ELF-1 (cell line): Measurements from ENCODE around the gene NPY4R.
"Not testable (repeated sequence)": the region's sequence is repeated elsewhere in the genome, so short reads cannot be mapped to it uniquely, and the experiment has no call there.

Experiments
- DNase-seq: peaks from one replicate; pipeline ENCODE4 v3.0.0-alpha.2; 2016; ENCODE audit warnings: low read depth, low spot score

The NPY4R gene

DNA sequence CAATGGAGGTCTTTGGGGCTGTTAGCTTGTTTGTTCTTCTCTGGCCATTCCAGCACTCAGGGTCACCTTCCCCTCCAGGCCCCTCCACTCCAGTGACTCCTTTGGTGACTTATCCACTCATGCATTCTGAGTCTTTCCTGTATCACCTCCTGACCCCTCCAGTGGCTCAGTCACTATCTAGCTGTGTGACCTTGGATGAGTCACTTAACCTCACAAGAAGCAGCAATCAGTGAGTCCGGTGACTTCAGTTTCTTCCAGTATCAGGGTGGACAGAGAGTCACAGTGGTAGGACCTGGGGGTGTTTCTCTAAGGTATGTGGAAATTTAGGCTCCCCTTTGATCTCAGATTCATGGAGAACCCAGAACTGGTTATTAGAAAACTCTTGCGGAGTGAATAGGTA is 9.8 kb downstream of the NPY4R start:
- DNase-seq, result not testable (repeated sequence)

DNA sequence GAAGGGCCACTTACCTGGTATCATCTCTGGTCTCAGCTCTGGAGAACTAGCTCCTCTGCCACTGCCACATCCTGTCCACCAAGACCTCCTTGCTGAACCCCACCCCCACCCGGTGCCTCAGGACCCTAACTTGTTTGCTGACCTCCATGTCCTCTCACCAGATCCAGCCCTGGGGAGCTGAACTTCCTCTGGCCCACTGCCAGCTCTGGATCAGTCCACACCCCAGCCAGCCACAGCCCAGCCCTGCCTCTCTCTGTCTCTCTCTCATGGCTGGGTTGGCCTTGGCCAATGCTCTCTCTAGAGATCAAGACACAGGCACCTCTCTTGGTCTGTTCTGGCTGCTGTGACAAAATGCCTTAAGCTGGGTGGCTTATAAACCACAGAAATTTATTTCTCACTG is 14.4 kb downstream of the NPY4R start:
- not testable (repeated sequence) for DNase-seq

DNA sequence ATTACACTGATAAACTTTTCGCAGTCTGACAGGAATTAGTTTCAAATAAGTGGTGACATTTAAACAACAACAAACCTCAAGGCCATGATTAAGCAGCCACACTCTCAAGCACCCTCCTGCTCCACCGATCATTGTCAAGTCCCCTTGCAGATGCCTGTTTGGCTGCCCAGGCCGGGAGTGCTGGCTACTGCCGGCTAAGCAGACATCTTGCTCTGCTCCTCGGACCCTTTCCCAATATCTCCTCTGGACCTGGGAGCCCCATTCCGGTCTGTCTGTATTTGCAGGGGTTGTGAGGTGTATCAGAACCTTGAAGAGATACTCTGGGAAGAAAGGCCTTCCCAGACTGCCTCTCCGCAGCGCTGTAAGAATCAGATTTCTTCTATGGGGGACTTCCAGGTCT is 14.9 kb downstream of the NPY4R start:
- DNase-seq, result not testable (repeated sequence)

DNA sequence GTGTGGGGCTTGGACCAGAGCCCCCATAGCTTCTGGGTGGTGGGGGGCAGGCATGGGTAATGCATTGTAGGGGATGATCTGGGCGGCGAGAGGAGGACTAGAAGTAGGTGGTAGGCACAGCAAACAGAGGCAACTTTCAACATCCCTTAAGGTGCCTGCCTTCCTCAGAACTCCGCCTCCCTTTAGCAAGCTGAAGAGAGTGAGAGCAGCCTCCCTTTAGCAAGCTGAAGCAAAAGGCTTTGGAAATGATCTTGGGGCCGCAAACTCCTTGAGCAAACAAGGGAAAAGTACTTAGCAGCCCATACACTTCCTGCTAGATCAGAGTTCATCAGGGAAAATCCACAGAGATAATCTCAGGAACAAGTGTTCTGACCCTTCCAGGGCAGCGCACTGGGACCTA is 18.3 kb downstream of the NPY4R start:
- not testable (repeated sequence) for DNase-seq

DNA sequence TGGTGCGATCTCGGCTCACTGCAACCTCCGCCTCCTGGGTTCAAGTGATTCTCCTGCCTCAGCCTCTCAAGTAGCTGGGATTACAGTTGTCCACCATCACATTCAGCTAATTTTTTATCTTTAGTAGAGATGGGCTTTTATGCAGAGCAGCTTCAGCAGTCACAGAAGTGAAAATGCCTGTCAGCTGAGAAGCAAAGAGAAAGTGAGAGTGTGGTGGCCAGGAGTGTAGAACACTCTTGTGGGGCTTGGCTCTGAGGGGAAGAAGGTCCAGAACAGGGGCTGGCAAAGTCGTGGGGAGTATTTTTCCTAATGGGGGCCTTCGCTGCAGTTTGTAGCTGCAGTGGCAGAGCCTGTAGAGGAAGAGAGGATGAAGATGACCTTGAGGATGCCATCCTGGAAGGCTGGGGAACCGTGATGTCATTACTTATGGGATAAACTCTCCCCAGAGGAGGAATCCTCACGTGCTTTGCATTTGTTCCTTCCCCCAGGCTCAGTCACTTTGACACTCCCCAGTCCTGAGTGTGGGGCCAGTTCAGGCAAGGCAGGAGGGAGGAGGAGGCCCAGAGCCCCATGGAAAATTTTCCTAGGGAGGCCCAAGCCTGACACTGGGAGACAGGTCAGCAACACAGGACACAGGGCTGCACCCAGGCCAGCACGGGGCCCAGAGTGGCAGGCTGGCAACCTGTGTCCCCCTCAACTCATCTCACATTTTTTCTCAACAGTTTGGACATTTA is 20.2 kb downstream of the NPY4R start:
- not testable (repeated sequence) for DNase-seq

DNA sequence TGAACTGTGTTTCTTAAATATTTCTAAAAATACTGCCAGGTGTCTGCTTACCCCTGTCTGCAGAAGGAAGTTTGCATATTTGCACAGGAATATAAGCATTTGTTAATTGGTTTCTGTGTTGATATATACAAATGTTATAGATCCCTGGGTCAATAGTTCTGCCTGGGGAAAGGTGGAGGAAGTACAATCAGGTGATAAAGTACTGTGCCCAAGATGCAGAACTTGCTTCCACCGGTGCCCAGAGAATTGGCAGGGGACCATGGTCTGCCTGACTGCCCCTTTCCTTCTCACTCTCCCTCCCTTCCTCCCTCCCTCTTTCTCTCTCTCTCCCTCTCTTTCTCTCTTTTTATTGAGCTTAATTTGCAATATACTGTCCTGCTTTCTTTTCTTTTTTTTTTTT is 22.3 kb downstream of the NPY4R start:
- not testable (repeated sequence) for DNase-seq

DNA sequence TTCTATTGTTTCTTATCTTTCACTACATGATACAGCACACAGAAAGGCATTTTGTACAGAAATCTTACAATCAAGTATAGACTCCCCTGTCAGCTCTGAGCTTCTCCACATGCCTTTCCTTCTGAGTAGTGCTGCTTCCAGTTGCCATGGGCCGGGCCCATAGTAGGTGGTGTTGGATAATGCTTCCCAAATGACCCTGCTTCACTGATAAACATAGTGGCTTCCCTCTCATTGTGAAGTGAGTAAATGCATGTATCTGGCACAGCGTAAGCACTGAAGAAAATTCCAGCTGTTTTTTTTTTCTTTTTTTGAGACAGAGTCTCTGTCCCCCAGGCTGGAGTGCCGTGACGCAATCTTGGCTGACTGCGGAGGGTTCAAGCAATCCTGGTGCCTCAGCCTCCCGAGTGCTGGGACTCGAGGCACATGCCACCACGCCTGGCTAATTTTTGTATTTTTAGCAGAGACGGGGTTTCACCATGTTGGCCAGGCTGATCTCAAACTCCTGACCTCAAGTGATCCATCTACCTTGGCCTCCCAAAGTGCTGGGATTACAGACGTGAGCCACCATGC is 23.0 kb downstream of the NPY4R start:
- DNase-seq, result not testable (repeated sequence)

DNA sequence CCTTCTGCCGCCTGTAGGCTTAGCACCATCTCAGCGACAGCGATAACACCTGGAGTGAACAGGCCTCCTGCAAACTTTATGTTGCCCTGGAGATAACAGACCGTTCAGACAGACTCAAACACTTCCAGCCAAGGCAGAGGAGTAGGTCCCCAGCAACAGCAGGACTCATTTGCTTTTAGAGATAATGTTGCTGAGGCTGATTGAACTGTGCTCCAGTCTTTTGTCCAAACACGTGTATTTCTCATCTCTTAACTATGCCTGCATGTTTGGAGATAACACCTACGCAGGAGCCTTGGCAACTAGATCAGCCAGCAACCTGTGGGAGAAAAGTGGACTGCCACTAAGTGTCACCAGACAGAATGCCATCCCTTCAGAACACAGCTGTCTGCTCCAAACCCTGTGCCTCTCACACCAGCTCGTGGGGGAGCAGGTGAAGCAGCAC is 23.9 kb downstream of the NPY4R start:
- peak; percentile 8 for DNase-seq

DNA sequence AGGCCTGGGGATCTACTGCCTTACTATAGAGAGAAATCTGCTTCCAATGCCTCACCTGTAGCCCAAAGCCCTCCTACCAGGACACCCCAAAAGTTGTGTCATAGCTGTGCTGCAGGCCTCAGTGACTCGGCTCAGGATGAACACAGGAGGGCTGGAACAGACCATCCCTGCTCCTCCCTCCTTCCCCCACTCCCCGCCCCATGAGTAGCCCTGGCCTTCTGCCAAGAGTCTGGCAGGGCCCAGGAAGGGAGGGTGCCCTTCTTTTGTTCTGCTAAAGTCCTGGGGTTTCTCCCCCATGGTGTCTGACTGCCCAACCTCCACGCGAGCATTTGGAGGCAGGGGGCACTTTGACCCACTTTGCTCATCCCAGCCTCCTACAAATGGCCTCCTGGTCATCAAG is 24.8 kb downstream of the NPY4R start:
- not testable (repeated sequence) for DNase-seq

DNA sequence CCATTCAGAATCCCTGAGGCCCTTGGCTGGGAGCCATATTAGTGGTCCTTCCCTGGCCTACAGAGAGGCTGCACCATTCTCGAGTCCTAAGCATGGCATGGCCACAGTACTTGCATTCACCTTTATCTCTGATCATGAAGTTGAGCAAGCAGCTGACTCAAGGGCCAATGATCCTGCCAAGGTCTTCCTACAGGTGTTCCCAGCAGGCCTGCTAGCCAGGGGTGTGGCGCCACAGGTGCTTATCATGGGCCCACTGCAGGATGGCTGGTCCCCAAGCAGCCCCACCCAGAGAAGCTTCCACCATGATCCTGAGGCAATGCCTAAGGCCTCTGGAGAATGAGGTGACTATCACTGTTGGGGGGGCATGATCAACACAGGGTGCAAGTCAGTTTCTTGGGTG is 42.2 kb downstream of the NPY4R start:
- not testable (repeated sequence) for DNase-seq

DNA sequence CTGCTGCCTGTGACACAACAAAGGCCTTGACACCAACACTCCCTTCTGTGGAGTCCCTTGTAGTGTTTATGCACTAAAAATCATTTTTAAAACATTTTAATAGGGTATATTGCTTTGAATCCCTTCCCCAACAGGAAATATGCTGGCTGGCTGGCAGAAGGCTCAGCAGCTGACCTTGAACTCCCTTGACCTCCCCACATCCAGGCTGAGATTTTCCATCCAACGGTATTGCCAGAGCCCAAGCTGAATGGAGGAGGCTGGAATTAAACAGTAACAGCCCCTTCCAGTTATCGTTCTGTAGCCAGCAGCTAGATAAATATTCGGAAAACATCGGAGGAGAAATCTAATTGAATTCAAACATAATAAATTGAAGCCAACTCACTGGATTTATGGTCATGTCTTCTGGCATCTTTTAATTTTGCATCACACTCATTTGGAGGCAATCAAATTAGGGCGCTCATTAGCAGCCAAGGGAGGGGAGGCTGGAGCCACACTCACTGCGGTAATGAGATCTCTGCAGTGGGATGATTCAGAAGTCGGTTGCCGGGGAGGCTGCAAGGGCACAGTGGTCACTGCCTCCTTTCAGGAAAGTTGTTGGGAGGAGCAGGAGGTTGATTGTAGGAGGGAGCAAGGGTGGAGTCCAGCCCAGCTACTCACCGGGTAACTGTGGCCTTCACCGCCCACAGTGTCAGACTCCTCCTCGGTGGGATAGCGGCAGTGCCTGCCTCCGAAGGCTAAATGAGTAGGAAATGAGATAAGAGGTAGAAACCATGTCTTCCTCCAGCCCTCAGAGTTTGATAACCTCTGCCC is 46.0 kb downstream of the NPY4R start:
- DNase-seq, result not testable (repeated sequence)

DNA sequence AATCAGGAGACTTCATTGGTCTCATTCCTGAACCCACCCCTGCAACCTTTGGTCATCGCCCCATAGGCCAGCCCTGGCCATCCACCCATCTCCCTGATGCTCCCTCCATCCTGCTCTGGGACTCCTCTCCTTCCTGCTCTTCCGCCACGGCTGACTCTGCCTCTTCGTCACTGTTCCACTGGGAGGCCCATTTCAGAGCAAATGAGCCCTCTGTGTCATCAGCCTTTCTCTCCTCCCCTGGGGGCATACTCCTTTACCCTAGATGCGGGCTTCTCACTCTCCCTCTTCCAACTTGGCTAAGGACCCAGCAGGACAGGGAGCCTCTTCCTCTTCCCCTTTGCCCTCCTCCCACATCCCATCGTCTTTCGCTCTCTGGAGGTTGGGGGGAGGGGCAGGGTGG is 47.5 kb downstream of the NPY4R start:
- peak; percentile 19 for DNase-seq

DNA sequence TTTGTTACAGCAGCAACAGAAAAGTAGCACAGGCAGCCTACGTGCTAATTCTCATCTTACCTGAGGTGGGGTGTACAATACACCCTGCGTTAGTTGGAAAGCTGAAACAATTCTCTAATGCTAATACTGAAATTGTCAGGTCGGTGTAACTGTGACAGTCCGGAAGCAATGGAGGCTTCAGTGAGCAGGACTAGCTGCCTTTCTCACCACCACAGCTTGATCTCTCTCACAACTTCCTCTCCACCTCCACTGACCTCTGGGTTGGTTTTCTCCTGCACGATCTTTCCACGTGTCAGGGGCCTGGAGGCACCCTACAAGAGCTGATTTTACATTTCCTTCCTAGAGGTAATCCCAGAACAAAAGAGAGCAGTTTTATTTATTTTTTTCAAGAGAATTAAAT is 50.5 kb downstream of the NPY4R start:
- DNase-seq, result not testable (repeated sequence)

DNA sequence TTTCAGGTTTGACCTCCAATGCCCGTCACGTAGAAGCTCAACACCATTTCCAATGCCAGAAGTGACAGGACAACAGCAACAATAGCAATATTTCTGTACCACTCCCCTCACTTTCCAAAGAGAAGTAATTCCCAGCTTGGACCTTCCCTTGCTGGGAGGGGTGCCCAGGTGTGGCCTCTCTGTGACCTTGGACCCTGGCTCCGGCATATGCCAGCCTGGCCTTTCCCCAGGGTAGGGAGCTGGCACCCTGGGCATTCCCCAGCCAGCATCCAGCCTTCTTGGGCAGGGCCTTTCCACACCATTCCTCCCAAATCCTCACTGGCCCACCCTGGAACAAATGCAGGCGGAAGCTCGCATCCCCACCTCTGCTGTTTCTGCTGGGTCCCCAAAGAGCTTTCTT is 53.1 kb downstream of the NPY4R start:
- DNase-seq, result not testable (repeated sequence)

DNA sequence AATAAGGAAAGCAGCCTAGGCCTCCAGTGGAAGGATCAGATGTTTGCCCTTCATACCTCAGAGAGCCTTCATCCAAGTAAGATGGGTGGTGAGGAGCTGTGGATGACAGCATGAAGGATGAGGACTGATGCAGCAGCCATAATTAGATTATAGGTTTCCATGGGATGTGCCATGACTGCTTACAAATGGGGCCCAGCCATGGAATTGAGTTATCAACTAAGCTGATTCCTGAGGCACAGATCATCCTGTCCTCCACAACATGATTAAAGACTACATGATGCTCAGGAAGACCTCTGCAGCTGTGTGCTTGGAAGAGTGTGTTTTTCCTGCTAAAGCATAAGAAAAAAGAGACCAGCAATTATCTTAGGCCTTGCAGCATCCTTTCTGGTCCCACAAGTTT is 54.6 kb downstream of the NPY4R start:
- DNase-seq, result not testable (repeated sequence)
